NCI-H446 treated with DMSO at 0.1 percent for 48 hours (cell line): ENCODE measurements around the gene NME2.
"Not testable (repeated sequence)": the region's sequence is repeated elsewhere in the genome, so short reads cannot be mapped to it uniquely, and the experiment has no call there.

ENCODE experiments used
- DNase-seq: peaks from one replicate; lab custom pipeline; 2025; lab: John Stamatoyannopoulos, UW

Gene NME2

DNA sequence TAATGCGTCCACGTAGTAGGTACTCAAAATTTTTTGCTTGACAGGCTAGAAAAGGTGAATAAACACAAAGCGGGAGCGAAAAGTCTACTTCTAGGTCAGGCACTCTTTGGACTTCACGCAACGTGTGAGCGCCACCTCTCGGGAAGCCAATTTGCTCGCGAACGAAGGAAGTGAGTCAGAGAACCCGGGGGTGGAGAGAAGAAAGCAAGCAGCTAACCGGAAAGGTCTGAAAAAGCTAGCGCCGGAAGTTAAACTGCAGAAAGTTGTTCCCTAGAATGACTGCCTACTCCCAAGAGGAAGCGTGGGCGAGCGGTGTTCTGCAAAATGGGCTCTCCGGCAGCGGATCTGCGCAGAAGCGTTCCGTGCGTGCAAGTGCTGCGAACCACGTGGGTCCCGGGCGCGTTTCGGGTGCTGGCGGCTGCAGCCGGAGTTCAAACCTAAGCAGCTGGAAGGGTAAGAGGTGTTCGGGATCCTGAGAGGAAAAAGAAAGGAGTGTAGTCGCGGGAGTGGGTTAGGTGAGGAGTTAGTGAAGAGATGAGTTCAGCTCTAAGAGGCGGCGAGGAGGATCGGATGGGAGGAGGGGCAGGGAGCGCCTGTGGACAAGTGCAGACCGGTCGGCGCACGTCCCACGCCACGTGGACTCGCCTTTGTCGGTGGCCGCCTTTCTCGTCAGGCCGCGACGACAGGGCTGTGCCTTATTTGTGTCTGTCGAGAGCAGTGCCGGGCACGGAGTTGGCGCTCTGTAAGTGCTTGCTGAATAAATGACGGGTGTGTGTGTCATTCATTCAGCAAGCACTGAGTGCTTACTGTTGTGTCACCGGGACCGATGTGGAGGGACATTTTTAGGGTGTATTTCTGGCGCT is 12.8 kb upstream of the NME2 start, which contains the start of gene NME1:
TSS of gene NME1 (plus strand) at position 350 of the 863 bp plus-strand sequence. CDS start 2,096 bp downstream, outside the sequence.
- DNase-seq, result peak; percentile 99

DNA sequence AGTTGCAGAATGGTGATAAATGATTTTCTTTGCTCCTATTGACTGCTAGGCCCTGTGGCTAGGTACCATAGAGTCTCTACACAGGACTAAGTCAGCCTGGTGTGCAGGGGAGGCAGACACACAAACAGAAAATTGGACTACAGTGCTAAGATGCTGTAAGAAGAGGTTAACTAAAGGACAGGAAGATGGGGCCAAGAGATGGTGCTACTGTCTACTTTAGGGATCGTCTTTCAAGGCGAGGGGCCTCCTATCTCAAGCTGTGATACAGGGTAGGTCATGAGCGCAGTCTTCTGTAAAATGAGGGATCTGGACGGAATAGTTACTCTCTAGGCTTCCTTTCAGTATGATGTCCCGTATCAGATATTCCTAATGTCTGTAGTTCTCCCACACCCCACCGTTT is 12.0 kb upstream of the NME2 start:
- DNase-seq, result no peak

DNA sequence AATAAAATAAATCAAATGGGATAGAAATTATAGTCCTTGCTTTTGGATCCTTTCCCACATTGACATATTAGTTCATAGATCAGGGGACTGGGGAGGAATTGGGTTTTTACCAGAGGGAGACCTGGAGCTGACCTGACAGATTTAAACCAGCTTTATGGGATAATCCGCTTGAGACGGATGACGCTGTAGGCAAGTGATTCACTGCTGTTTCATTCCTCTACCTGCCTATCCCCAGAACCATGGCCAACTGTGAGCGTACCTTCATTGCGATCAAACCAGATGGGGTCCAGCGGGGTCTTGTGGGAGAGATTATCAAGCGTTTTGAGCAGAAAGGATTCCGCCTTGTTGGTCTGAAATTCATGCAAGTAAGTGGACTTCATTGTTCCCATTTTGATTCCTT is 10.8 kb upstream of the NME2 start:
- DNase-seq, result no peak

DNA sequence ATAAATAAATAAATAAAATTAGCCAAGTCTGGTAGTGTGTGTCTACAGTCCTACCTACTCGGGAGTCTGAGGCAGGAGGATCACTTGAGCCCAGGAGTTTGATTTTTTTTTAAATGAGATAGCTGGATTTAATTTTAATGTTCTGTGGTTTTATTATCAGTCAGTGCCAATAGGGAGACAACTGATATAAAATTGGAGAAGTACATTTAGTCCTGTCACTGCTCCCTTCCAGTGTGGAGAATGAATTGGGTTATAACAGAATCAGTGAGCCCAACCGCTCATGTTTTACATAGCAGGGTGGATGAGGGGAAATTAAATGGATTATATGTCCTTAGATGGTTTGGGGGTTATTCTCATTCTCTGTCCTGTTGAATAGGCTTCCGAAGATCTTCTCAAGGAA is 6.6 kb upstream of the NME2 start:
- DNase-seq, result no peak

DNA sequence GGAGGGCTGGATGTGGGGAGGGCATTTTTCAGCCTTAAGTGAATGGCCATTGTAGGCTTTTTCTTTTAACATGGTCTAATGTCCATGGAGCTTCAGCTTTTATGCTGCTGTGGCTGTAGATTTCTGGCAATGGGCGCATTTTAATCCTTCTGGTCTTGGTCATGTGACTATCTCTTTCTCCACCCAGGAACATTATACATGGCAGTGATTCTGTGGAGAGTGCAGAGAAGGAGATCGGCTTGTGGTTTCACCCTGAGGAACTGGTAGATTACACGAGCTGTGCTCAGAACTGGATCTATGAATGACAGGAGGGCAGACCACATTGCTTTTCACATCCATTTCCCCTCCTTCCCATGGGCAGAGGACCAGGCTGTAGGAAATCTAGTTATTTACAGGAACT is 4.7 kb upstream of the NME2 start:
- DNase-seq, result no peak

DNA sequence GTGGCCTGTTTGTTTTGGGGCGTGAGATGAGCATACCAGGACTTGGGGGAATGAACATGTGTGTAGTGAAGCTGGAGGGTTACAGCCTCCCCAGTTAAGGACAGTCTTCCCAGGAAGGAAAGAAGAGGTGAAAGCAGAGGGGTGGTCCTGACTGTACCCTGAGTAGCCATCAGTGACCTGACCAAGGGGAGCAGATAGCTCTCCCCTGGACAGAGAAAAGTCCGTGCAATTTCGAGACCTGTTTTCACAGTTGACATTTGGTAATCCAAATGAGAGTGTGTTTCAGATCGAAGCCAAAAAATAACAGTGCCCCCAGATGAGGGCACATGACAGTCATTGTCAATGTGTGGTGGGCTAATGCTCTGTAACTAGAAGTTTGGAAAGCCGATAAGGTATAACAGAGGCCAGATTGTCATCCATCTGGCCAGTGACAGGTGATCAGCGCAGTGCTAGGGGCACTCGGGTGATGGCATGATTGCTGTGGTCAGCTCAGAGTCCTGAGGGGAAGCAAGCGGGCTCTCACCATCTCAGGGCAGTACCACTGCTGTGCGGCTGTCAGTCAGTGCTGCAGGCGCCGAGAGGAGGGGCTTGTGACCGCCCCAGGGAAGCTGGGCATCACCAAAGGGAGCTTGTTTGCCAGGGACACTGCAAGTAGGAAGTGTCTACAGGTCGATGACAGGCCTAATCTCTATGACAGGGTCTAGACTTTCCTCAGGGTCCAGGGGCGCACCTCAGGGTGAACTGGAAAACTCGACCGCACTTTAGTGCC is 1.1 kb upstream of the NME2 start:
- DNase-seq, result no peak

DNA sequence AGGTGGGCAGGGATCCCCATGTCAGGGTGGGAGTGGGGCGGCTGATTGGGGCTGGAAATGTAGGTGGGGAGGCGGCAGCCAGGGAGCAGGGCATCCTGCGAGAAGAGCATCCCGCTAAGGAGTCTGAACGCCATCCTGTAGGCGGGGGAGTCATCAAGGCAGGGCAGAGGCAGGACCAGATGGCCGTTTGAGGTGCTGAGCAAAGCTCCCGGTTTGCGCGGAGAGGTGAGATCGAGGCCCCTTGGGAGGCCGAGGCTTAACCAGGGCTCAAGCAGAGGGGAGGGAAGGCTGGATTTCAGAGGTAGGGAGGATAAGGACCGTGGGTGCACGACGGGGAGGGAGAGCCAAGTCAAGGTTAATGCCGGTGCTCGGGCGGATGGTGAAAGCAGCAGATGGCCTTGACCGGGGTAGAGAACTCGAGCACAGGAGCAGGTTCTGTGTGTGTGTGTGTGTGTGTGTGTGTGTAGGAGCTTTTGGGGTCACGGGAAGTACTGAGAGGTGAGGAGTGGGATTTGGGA is 472 bp upstream of the NME2 start:
- no peak for DNase-seq

DNA sequence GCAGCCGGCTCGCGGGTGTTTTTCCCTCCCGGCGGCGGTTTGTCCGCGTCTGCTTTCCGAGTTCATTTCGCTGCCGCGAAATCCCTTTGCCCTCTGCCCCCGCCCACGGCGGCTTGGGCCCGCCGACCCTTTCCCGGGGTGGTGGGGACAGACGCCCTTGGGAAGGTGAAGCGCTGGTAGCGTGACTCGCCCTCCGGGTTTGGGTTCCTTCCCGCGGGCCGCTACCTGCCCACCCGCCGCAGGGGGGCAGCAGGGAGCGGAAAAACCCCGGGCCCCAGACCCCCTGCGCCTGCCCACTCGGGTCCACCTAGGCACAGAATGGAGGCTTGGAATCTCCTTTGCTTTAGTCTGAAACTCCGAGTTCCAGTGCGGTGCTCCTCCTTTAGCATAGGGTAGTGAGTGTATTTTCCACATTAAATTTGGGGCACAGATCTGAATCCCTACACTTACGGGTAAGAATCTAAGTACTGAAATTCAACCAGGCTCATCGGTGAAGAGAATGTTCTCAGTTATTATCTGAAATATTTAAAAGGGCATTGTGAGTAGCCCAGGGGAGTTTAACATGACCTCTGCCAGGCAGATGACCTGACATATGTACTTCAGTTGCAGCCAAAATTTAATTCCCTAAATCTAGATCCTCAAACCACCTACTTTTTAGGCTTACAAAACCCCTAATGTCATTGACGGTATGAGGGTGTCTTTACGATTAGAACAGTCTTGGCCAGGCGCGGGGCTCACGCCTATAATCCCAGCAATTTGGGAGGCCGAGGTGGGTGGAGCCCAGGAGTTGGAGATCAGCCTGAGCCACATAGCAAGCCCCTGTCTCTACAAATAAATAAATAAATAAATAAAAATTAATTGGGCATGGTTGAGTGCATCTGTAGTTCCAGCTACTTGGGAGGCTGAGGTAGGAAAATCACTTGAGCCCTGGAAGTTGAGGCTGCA is 1.0 kb downstream of the NME2 start:
- peak; percentile 3 for DNase-seq

DNA sequence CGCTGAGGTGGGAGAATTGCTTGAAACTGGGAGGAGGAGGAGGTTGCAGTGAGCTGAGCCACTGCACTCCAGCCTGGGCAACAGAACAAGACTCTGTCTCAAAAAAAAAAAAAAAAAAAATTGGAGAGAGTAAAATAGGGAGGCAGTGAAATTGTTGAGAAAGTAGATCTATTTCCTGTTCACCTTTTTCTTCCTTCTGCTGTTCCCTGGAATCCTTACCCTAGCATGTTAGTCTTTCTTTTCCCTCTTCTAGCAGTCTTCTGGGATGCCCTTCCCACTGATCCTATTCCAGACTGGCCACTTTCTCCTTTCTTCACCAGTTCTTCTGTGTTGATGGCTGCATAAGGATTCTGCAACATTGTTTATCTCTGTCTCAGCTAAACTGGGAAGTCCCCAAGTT is 3.1 kb downstream of the NME2 start:
- DNase-seq, result no peak

DNA sequence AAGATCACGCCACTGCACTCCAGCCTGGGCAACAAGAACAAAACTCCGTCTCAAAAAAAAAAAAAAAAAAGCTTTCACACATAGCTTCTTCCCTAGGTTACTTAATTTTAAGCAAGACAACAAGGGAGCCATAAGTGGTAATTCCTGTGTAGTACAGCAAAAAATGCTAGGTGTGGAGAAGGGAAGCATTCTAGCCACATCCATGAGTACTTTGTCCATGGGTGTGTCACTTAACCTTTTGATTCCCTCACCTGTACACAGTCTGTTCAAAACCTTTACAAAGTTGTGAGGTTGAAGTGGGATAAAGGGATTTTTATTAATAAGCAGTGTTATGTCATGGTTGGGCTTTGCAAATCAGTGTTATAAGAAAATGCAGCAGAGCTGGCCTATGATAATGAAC is 4.5 kb downstream of the NME2 start:
- no peak for DNase-seq

DNA sequence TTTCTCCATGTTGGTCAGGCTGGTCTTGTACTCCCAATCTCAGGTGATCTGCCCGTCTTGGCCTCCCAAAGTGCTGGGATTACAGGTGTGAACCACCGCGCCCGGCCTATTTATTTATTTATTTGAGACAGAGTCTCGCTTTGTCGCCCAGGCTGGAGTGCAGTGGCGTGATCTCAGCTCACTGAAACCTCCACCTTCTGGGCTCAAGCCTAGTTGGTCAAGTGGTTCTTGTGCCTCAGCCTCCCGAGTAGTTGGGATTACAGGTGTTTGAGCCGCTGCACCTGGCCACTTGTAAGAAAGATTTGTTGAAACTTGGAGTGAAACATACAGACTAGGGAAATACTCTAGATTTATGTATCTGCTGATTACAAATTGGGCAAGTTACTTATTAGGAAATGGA is 5.8 kb downstream of the NME2 start:
- not testable (repeated sequence) for DNase-seq

DNA sequence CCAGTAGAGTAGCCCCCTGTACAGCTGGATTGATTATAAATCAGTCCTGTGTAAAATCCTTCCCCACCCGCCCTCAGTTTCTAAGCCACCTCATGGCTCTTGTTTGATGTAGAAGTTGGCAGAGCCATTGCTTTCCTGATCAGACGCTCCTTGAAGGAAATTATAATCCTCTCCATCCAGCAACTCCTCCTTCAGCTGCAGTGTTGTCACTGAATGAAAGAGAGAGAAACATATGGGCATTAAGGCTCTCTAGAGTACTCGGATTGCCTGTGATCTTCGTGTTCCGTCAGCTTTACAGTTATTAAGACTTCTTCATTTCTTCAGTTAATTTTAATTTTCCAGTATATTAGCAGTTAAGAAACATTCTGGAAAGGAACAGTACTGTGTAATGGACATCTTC is 14.3 kb downstream of the NME2 start:
- no peak for DNase-seq

DNA sequence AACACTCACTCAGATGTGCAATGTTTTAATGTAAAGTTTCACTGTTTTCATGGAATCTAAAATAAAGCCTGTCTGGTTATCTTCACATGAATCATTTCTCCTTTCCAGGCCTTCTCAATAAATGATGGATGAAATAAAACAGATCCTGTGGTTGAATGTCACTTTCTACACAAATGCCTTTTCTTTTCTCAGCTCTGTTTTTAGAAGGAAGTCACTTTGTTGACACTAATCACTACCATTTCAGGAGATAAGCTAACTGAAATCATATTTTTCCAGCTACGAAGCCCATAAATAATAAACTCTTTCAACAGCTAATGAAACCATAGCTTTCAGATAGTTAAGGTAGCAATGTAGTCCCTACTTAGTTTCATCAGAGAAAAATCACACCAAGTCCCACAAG is 17.9 kb downstream of the NME2 start:
- DNase-seq, result no peak

DNA sequence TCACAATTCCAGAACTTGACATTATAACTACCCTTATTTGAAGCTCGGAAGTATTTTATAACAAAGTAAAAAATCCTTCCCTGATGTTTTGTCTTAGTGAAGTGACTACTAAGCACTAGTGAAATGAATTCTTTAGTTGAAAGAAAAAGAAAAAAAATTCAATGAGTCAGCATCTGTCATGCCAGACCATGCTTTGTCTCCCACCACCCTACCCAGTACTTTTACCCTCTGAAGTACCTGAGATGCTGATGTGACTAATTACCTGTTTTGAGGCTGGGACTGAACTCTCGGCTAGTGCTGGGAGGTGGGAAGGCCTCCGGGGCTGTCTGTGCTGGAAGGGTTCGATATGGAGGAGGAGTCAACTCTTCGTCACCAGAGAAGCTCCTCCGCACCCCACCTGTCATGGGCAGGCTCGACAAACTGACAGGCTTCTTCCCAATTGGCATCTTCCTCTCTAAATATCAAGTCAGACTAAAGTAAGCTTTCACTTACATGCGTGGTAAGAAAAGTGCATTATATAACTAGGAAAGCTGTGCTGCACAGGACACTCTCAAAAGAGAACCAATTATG is 19.6 kb downstream of the NME2 start:
- DNase-seq, result no peak

DNA sequence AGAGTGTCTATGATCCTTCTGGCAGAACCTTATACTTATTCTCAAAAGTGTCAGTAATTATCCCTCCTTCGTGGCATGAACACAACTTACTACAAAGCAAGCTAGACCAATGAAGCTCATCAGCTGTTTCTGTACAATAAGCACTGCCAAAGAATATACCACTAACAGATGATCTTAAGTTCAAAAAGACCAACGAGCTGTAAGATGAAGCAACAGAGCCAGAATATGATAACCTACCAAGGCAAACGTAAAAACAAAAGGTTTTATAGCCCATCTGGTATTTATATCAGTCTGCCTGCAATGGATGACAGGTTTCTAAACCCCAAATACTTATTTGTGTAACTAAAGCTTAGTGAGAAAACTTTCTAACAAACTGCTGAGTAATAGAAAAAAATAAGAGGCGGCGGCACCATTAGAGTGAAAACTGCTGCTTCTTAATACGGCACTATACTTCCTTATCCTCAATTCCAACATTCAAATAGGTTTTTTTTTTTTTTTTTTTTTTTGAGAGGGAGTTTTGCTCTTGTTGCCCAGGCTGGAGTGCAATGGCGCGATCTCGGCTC is 22.1 kb downstream of the NME2 start:
- DNase-seq, result no peak

DNA sequence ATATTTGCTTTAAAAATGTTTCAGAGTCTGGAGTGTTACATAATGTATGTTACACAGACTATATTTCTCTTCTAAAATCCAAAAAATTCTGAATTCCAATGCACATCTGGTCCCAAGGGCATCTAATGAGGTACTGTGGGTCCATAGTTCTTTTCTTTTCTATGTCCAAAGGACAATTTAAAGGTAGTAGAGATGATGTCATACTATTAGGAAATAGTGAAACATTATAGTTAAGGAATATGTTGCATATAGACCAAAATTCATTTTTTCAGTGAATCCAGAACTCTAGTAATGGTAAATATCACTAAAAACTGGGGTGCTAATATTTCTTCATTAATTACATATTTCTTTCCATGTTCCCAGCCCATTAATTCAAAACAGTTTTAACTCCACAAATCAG is 23.0 kb downstream of the NME2 start:
- DNase-seq, result no peak

DNA sequence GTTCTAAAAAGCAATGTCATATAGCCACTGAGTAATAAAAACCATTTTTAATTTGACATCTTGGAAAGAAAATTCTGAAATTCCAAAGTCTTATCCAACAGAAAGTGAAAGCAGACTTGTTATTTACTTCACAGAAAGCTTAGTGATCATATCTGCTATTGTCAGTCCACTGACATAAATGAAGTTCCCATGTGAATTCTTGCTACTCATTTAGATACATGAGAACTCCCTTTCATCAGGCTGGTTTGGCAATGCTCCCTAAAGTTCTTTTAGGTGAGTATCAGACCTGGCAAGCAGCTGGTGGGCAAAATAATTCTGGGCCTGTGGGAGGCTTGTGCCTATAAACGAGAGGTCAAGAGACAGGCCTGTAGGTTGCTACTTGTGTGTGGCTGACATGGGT is 23.4 kb downstream of the NME2 start:
- DNase-seq, result no peak

DNA sequence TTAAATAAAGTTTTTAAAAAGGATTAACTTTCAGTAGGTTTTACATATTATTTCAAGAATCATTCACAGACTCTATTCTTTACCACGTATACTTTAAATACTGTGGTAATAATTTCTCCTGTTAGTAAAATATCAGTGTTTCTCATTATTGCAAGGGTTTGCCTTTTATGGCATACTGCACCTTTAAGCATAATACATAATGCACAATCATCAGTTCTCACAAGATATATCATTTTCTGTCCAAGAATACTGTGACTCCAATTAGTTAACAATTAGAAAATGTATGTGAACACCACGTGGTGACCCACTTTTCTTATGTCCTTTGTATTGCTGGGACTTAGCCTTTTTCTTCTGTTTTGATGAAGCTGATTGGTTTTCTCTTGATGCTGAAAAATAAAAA is 25.7 kb downstream of the NME2 start:
- no peak for DNase-seq

DNA sequence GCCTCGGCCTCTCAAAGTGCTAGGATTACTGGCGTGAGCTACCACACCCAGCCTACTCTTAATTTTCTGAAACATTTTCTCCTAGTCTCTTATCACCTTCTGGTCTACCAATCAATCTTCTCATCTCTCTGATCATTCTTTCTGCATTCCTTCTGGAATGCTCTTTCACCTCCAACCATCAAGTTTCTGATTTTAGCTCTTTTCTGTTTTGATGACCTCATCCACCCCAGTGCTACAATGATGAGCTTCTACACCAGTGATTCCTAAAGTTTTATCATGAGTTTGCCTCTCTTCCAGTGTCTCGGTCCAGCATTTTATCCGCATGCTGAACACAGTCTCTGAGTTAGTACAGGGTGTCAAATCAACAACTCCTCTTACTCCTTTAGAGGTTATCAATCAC is 31.5 kb downstream of the NME2 start:
- DNase-seq, result no peak

DNA sequence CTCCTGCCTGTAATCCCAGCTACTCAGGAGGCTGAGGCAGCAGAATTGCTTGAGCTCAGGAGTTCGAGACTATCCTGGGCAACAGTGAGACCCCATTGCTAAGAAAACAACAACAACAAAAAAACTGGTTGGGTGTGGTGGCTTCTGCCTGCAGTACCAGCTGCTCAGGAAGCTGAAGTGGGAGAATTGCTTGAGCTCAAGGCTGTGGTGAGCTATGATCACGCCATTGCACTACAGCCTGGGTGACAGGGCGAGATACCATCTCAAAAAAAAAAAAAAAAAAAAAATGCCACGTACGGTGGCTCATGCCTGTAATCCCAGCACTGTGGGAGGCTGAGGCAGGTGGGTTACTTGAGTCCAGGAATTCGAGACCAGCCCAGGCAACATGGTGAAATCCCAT is 34.1 kb downstream of the NME2 start:
- no peak for DNase-seq

DNA sequence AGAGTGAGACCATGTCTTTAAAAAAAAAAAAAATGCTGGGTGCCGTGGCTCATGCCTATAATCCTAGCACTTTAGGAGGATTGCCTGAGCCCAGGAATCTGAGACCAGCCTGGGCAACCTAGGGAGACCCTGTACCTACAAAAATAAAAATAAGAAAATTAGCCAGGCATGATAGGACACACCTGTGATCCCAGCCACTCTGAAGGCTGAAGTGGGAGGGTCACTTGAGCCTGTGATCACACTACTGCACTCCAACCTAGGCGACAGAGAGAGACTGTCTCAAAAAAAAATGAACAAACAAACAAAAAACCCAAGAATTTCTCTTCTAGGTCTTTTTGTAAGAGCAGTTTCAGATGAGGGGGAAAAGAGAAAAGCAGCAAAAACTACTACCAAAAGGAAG is 34.6 kb downstream of the NME2 start:
- no peak for DNase-seq
